ENCODE measurements around the gene PBX3.

Gene PBX3

GRCh38 chr9:125867751-125868415 lies 120.7 kb downstream of the PBX3 start:
- DNase-seq (ENCODE audit: low read depth) = no peak

DNA sequence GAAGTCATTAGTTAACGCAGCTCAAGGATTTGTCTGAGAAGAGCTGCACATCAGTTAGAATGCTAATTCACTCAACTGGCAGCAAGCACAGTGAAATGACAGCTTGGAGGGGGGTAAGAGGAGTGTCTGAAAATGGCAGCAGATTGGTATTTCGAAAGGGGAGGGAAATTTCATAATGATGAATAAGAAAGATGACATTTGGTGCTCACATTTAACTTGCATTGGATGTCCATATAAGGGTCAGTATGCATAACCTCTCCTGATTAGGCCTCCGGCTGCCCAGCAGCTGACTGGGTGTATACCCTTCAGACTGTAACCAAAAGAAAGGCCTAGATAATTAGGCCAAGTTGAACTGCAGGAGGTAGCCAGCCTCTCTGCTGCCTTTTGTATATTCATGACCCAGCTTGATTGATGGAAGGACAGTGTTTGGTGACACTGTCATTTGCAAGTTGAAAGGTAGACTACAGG lies 131.0 kb downstream of the PBX3 start:
- no peak for DNase-seq (ENCODE audit: low read depth)

DNA sequence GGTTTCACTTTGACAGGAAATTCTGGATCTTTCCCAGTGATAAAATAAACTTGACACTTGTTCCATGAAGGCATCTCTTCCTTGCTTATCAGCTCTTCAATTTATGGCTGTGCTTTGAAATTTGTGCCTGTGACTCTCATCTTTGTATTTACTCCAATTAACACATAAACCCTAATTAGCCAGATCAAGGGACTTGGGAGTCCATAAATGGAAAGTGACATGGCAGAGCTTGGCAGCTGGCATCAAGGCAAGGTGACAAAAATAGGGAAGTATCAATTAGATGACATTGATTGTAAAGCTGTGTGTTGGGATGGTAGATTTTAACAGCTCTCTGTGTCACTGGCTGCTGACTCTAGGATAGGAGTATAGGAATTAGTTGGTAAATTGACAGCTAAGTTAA lies 133.9 kb downstream of the PBX3 start:
- DNase-seq (ENCODE audit: low read depth) = no peak

- DNase-seq (ENCODE audit: low read depth) = no peak
Observed at GRCh38 chr9:125883565-125884217, 136.5 kb downstream of the PBX3 start.

DNA sequence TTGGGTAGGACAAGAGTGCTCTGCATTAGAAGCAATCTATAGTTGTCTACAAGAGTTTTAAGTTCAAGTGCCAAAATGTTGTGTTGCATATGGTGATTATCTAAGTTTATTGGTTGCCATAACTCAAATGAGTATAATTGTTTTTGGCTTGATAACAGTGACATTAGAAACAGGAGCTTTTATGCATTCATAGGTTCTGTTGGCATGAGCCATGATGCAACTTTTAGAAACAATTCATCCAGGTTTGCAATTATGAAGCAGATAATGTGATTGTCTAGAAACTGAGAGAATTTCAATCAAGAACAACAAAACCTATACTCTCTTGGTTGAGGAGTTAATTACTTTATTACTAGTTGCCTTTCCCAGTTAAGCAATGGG lies 137.0 kb downstream of the PBX3 start:
- no peak for DNase-seq (ENCODE audit: low read depth)

DNA sequence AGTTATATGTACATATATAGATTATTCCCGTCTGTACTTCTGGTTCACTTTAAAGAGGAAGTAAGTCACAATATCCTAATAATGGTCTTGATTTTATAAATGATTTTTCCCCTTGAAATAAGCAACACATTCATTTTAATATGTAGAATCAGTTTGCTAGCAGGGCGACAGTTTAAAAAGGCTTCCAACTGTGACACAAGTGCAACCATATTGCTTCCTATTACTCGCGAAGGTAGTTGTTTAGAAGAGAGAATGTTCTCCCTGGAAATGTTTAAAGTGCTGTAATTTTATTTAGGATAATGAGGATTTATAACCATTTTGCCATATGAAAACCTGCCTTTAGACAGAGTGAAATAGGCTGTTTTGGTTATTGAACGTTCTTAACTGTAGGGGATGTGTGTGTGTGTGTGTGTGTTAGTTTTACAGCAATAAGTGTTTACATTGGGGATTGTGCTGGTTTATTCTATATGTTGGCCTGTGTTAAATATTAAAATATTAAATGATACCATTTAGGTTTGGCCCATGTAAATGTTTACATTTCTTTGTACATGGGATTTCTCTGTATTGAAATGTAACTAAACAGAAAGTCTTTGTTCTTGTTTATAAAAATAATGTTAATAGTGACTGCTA lies 138.3 kb downstream of the PBX3 start:
- no peak for DNase-seq (ENCODE audit: low read depth)

DNA sequence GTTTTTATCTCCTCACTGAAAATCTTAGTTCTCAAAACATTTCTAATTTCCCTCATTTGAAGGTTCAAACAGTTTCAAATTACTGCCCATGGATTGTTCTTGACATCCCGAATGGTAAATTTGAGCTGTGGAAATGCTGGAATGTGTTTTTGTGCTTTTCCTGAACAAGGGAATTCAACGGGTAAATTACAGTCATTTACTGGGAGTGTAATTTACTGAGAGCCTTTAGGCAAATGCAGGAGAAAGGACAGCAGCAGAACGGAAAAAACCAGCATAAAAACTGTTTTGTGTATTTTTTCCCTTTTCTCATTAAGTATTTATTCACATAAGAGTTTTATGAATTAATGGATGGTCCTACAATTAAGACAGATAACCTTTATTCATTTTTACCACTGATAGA lies 139.2 kb downstream of the PBX3 start:
- no peak for DNase-seq (ENCODE audit: low read depth)

- DNase-seq (ENCODE audit: low read depth) = no peak
Observed at GRCh38 chr9:125887172-125887571, 140.0 kb downstream of the PBX3 start.

DNA sequence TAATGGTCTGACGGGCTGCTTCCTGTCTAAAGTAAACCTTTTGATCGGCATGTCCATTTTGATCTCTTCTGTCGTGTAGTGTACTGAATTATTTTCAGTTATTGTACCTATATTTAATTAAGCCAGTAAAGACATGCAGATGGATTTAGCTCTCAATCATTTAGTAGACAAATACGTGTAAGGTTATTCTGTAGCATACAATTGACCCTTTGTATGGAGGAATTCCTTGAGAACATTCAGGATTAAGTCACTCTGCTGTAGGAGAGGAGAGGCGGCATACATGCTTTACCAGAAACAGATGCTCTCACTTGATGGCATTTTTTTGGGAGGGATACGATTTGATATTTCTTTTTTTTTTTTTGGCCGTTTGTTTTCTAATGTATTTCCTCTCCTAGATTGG lies 141.0 kb downstream of the PBX3 start:
- no peak for DNase-seq (ENCODE audit: low read depth)

- DNase-seq (ENCODE audit: low read depth) = no peak
Observed at GRCh38 chr9:125889112-125889475, 141.9 kb downstream of the PBX3 start.

DNA sequence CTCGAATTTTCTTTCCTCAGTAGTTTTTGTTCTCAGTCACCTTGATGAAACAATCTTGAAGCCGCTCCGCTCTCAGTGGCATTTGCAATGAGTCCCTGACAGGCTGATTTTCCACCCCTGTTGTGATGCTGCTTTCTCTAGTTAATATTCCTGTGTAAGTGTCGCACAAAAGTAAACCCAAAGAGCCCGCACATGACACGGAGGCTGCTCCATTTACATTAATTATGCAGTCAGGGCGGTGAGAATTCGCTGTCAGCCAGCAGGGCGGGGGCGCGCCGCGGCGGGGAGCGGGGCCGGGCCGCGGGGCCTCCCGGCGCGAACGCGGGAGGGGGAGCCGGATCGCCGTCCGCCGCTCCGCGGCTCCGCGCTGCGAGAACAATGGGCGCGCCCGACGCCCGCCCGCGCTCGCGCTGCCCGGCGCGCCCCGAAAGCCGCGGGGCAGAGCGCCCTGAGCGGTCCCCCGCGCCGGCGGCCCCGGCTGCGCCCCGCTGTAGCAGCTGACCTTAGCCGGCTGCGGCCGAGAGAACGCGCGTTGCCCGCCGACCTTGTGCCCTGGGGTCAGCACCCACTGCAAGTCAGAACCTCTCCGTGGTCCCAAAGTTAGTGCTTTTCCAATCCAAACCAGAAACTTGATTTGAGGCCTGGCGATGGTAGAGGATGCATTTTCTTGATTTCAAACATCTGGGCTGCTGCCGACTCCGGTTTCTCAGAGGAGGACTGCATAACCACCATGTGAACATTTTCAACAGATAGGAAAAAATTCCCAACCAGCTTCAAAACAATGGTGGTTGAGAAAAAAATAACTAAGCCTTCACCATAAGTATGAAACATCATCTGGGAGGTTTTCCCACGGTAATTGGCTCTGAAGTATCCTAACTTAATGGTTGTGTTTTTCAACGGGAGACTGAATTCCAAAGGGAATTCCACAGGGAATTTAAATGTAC lies 142.6 kb downstream of the PBX3 start:
- peak; percentile 29 for DNase-seq (ENCODE audit: low read depth)

GRCh38 chr9:125890826-125891225 lies 143.7 kb downstream of the PBX3 start:
- no peak for DNase-seq (ENCODE audit: low read depth)

GRCh38 chr9:125893277-125893676 lies 146.1 kb downstream of the PBX3 start:
- no peak for DNase-seq (ENCODE audit: low read depth)

- no peak for DNase-seq (ENCODE audit: low read depth)
Observed at GRCh38 chr9:125894566-125894965, 147.4 kb downstream of the PBX3 start.

GRCh38 chr9:125896404-125896803 lies 149.2 kb downstream of the PBX3 start:
- no peak for DNase-seq (ENCODE audit: low read depth)

- no peak for DNase-seq (ENCODE audit: low read depth)
Observed at GRCh38 chr9:125896964-125897363, 149.8 kb downstream of the PBX3 start.

DNA sequence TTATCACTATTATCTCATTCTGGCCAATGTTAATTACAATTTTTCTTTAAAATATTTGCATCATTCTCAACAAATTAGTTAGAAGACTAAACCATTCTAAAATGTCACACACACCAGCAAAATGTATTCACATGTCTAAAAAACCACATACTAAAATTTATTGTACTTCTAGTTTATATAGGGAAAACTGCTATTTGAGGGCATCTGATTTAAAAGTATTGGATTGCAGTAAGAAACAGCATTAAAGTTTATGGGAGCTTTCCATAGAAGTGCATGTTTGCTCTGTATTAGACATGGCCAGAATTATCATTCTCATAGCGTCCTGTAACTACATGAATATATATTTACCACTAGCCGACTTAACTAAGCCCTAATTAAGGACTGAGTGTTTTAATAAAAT lies 150.3 kb downstream of the PBX3 start:
- DNase-seq (ENCODE audit: low read depth) = no peak

- no peak for DNase-seq (ENCODE audit: low read depth)
Observed at GRCh38 chr9:125902214-125902613, 155.0 kb downstream of the PBX3 start.

GRCh38 chr9:125902831-125903512 lies 155.8 kb downstream of the PBX3 start:
- DNase-seq (ENCODE audit: low read depth) = no peak

DNA sequence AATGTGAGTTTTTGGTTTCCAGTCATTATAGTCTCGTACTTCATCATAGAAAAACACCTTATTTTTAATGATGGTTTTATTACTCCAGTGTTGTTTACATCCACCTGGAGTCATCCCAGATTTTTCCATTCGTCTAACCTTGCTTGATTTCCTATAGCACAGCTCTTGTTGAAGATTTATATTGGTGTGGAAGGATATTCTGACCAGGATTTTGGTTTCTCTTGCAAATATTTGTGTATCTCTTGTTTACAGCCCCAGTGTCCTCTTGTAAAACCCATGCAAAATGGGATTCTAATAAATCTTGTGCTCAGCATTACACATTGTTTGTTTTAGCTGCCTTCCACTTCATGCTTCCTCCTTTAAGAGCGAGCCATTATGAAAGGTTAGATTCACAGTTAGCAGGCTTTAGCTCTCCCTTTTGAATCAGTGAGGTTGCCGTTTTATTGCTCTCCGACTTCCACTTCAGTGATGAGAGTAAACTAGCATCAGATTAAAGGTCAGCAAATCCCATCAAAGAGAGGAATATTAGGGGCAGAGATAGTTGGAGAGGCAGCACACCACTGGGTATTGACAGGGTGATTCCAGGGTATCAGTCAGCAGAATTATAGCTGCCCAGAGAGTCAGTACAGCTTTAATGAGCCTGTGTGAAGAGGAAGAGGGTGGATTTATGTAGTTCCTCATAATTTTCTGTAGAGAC lies 157.1 kb downstream of the PBX3 start:
- DNase-seq (ENCODE audit: low read depth) = no peak

GRCh38 chr9:125906144-125906543 lies 159.0 kb downstream of the PBX3 start:
- no peak for DNase-seq (ENCODE audit: low read depth)

All from activated T-cell treated with anti-CD3 and anti-CD28 coated beads for 1 hour (primary cell).